OCI-LY7 (cell line): ENCODE results near the gene HAPLN1. TPM values are rescaled to one million over a fixed set of nuclear protein-coding genes. Genes with fewer than 3 reads are reported as not detected.

ENCODE experiments used
- BruUV-seq: library from RNA; stranded (reverse); fragments of 400-500 nt; replicated peaks from 2 replicates; lab custom pipeline; 2021; lab: Mats Ljungman, UMichigan
- CTCF ChIA-PET: fragments of 300-600 bp; sonication (Branson Sonifier 250); formaldehyde crosslinking; loops from one replicate; lab custom pipeline; 2022; ENCODE audit warnings: antibody characterized with exemption; ENCODE audit not compliant: unreplicated experiment; lab: Charles Lee
- POLR2A ChIA-PET: fragments of 300-600 bp; sonication (Branson Sonifier 250); formaldehyde crosslinking; loops from one replicate; lab custom pipeline; 2022; ENCODE audit warnings: antibody characterized with exemption; lab: Charles Lee
- DNase-seq: peaks from one replicate; pipeline ENCODE4 v3.0.0-alpha.2; 2015; ENCODE audit warnings: low spot score
- H2AFZ ChIP-seq: fragments of 200-600 bp; sonication (generic), shearing (Covaris generic); 2 replicates; pipeline ENCODE4 v1.6.1; 2014; ENCODE audit warnings: mild to moderate bottlenecking, antibody characterized with exemption, low read length, moderate library complexity
- H3K27ac ChIP-seq: fragments of 200-600 bp; sonication (generic); 2 replicates; pipeline ENCODE4 v1.5.1; 2014; ENCODE audit warnings: mixed run types, low read depth, mild to moderate bottlenecking, moderate library complexity, low read length, inconsistent platforms; ENCODE audit not compliant: poor library complexity, severe bottlenecking
- H3K36me3 ChIP-seq: fragments of 200-600 bp; sonication (generic); 2 replicates; pipeline ENCODE4 v1.6.1; 2014; ENCODE audit warnings: mild to moderate bottlenecking, antibody characterized with exemption, low read length, moderate library complexity, mixed read lengths; ENCODE audit not compliant: insufficient read depth
- H3K4me1 ChIP-seq: fragments of 200-600 bp; sonication (generic); 2 replicates; pipeline ENCODE4 v1.5.1; 2014; ENCODE audit warnings: mild to moderate bottlenecking, low read length; ENCODE audit not compliant: insufficient read depth, poor library complexity, severe bottlenecking
- H3K4me2 ChIP-seq: fragments of 200-600 bp; sonication (generic); 2 replicates; pipeline ENCODE4 v1.6.1; 2014; ENCODE audit warnings: mild to moderate bottlenecking, low read length
- H3K4me3 ChIP-seq: fragments of 200-600 bp; sonication (generic); 2 replicates; pipeline ENCODE4 v1.5.1; 2014; ENCODE audit warnings: mild to moderate bottlenecking, low read depth, low read length; ENCODE audit not compliant: poor library complexity, severe bottlenecking
- H3K79me2 ChIP-seq: fragments of 200-600 bp; sonication (generic); 2 replicates; pipeline ENCODE4 v1.6.1; 2016; ENCODE audit warnings: low read depth, mild to moderate bottlenecking, low read length, moderate library complexity, mixed read lengths; ENCODE audit not compliant: insufficient read depth
- H3K9me2 ChIP-seq: fragments of 200-600 bp; sonication (generic); 2 replicates; pipeline ENCODE4 v1.6.1; 2016; ENCODE audit warnings: mild to moderate bottlenecking, low read length, mixed read lengths; ENCODE audit not compliant: insufficient read depth
- H3K9me3 ChIP-seq: fragments of 200-600 bp; sonication (generic); 2 replicates; pipeline ENCODE4 v1.6.1; 2014; ENCODE audit warnings: mild to moderate bottlenecking, mixed run types, low read length, mixed read lengths
- H4K20me1 ChIP-seq: fragments of 200-600 bp; sonication (generic); 2 replicates; pipeline ENCODE4 v1.6.1; 2014; ENCODE audit warnings: mild to moderate bottlenecking, antibody characterized with exemption, low read length, moderate library complexity, mixed read lengths; ENCODE audit not compliant: insufficient read depth
- EZH2phosphoT487 ChIP-seq: fragments of 200-600 bp; sonication (generic); IDR thresholded peaks from 2 replicates; pipeline ENCODE4 v1.6.1; 2018; ENCODE audit warnings: low read depth, borderline replicate concordance, mild to moderate bottlenecking, mixed run types, antibody characterized with exemption, low read length, moderate library complexity, mixed read lengths
- intact Hi-C: fragments of 100-400 bp; cut with micrococcal nuclease; formaldehyde crosslinking; loops from one replicate; pipeline ENCODE4 v1.10.0; 2022; ENCODE audit not compliant: unreplicated experiment
- total RNA-seq, 2 experiments: library from RNA; depleted of rRNA in 1 of 2; stranded (reverse); fragments of >200 nt in 1 of 2; shearing (Covaris generic) in 1 of 2; gene quantifications; 2 replicates each; pipeline ENCODE4 v1.2.3, GENCODE V29; 2014 to 2022
- TF ChIP-seq, protein P1 (sequence below): fragments of 200-600 bp; sonication (generic); conservative IDR thresholded peaks from 2 replicates; pipeline ENCODE4 v1.5.1; 2014; ENCODE audit warnings: mild to moderate bottlenecking, antibody characterized with exemption, low read length, moderate library complexity, mixed read lengths

Gene HAPLN1
- total RNA-seq, 2 experiments from 2014 or later: not detected

DNA sequence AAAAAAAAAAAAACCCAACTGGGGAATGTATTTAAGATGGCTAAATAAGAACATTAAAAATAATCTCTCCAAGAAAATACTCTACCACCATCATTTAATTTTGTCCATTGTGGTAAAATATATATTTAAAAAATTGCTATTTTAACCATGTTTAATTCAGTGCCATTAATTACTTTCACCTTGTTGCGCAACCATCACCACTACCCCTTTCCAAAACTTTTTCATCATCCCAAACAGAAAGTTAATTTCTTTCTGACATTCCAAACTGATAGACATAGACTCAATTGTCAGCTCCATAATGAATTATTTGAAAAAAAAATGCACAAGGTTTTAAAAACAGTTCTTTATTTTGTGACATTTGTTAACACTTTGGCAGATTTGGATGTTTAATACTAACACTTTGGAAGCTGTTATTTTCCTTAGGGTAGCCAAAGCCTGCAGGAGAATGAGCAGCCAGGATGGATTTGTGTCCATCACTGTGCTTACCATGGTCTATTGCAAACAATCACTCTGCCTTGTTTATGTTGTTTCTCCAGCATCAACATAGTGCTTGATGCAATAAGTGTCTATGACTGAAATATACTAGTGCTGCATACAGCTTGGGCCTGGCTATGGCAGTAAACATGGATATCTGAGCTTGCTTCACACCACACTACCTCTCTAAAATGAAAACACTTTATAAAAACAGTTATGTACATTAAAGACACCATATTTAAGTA lies 62.7 kb downstream of the HAPLN1 start:
- Histone ChIP-seq H4K20me1 (no peaks in the 10 kb centered on the region), H3K9me2 (no peaks in the 10 kb centered on the region), H3K79me2 (no peaks in the 10 kb centered on the region), H3K36me3 (no peaks in the 10 kb centered on the region), H3K4me1 (no peaks in the 10 kb centered on the region), H3K4me2 (no peak overlapping the region), H2AFZ (no peak overlapping the region), H3K27ac (no peak overlapping the region), H3K4me3 (no peak overlapping the region), H3K9me3 (no peaks in the 10 kb centered on the region)
- CTCF ChIA-PET: no interaction called here
- POLR2A ChIA-PET: interaction anchor here (0.6 kb wide), 1 partner anchor 117 kb away, joined by 3 read pairs; no protein-coding TSS in a partner anchor
- TF ChIP-seq EZH2phosphoT487: no peak
- TF ChIP-seq, protein P1, sequence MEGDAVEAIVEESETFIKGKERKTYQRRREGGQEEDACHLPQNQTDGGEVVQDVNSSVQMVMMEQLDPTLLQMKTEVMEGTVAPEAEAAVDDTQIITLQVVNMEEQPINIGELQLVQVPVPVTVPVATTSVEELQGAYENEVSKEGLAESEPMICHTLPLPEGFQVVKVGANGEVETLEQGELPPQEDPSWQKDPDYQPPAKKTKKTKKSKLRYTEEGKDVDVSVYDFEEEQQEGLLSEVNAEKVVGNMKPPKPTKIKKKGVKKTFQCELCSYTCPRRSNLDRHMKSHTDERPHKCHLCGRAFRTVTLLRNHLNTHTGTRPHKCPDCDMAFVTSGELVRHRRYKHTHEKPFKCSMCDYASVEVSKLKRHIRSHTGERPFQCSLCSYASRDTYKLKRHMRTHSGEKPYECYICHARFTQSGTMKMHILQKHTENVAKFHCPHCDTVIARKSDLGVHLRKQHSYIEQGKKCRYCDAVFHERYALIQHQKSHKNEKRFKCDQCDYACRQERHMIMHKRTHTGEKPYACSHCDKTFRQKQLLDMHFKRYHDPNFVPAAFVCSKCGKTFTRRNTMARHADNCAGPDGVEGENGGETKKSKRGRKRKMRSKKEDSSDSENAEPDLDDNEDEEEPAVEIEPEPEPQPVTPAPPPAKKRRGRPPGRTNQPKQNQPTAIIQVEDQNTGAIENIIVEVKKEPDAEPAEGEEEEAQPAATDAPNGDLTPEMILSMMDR: no peak
- no TSS peak for BruUV-seq
- DNase-seq: no peak
- intact Hi-C loops: no loop called here

DNA sequence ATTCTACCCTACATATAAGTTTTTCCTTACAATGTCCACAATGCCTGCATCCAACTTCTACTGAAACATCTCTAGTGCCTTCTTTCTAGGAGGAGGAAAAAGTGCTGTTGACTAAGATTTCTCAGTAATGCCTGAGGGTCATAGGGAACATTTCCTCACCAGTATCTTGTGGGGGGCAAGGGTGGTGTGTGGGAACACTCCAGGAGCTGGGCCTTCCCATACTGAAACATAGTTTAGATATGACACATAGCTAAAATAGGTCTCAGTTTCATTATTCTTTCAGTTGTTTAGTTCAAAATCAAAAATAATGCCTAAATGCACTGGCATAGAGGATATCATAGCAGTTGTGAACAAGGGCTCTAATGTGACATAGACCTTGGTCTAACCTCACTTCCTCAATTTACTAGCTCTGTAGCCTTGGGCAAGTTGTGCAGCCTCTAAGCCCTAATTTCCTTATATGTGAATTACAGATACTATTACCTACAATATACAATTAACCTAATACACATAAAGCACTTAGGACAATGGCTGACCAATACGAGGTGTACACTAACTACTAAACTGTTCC lies 66.1 kb downstream of the HAPLN1 start:
- no peak overlapping the region for H3K27ac ChIP-seq

More for the DNA sequence above, 66.1 kb downstream of the HAPLN1 start:
- no peak for TF ChIP-seq EZH2phosphoT487
- TF ChIP-seq, protein P1: no peak
- ChIA-PET POLR2A (interaction anchor here (0.6 kb wide), 1 partner anchor 84 kb away, joined by 3 read pairs; no protein-coding TSS in a partner anchor), CTCF (no interaction called here)
- no TSS peak for BruUV-seq
- Histone ChIP-seq H3K9me2 (no peaks in the 10 kb centered on the region), H3K4me1 (no peaks in the 10 kb centered on the region), H3K79me2 (no peaks in the 10 kb centered on the region), H3K4me3 (no peak overlapping the region), H3K36me3 (no peaks in the 10 kb centered on the region), H2AFZ (no peak overlapping the region), H3K9me3 (no peaks in the 10 kb centered on the region), H4K20me1 (no peaks in the 10 kb centered on the region), H3K4me2 (no peak overlapping the region)
- no peak for DNase-seq
- intact Hi-C loops: no loop called here
